H1 (cell line): ENCODE results near the gene CDT1. TPM values are rescaled to one million over a fixed set of nuclear protein-coding genes. Genes with fewer than 3 reads are reported as not detected.
A peak's percentile ranks its signal among the peaks of the same experiment; 100 is the strongest.

Experiments used
- CTCF ChIA-PET: fragments of 300-600 bp; sonication (Branson Sonifier 250); formaldehyde crosslinking; loops from one replicate; lab custom pipeline; 2021; ENCODE audit not compliant: partially characterized antibody; lab: Charles Lee
- POLR2A ChIA-PET: fragments of 300-600 bp; sonication (Branson Sonifier 250); formaldehyde crosslinking; loops from one replicate; lab custom pipeline; 2021; ENCODE audit warnings: inconsistent platforms; ENCODE audit not compliant: partially characterized antibody; lab: Charles Lee
- DNase-seq, 2 experiments: peaks; one replicate each; pipeline versions ENCODE4 v3.0.0 to v3.0.0-alpha.2; 2010 to 2022; ENCODE audit warnings: low spot score in 2 of 2, low read depth in 1 of 2, mixed read lengths in 1 of 2
- FAIRE-seq: peaks from 2 replicates; lab custom pipeline; 2011; peaks lifted over from hg19 to GRCh38; lab: Jason Lieb, UNC
- H2AFZ ChIP-seq: 2 replicates; pipeline ENCODE4 v1.8.1; 2012; ENCODE audit warnings: low read length, inconsistent platforms
- H2AK5ac ChIP-seq: 2 replicates; pipeline ENCODE4 v1.6.1; 2013; ENCODE audit warnings: low read depth, low read length
- H2BK120ac ChIP-seq: replicated peaks from 2 replicates; pipeline ENCODE3; 2013; ENCODE audit warnings: low read depth, low read length, inconsistent platforms
- H2BK12ac ChIP-seq: 2 replicates; pipeline ENCODE4 v1.6.1; 2013; ENCODE audit warnings: low read depth, low read length
- H2BK15ac ChIP-seq: 2 replicates; pipeline ENCODE4 v1.6.1; 2013; ENCODE audit warnings: low read length
- H2BK20ac ChIP-seq: 2 replicates; pipeline ENCODE4 v1.6.1; 2013; ENCODE audit warnings: low read length
- H2BK5ac ChIP-seq: 2 replicates; pipeline ENCODE4 v1.6.1; 2013; ENCODE audit warnings: low read depth, low read length
- H3K14ac ChIP-seq: 2 replicates; pipeline ENCODE4 v1.6.1; 2013; ENCODE audit warnings: inconsistent platforms; ENCODE audit not compliant: insufficient read length
- H3K18ac ChIP-seq: 2 replicates; pipeline ENCODE4 v1.6.1; 2013; ENCODE audit warnings: low read length; ENCODE audit errors: extremely low read depth
- H3K23ac ChIP-seq: 2 replicates; pipeline ENCODE4 v1.6.1; 2013; ENCODE audit warnings: inconsistent platforms; ENCODE audit not compliant: insufficient read length
- H3K23me2 ChIP-seq: 2 replicates; pipeline ENCODE4 v1.6.1; 2013; ENCODE audit warnings: low read depth, low read length
- H3K27ac ChIP-seq: 2 replicates; pipeline ENCODE4 v1.6.1; 2011; ENCODE audit warnings: low read depth, low read length, inconsistent platforms
- H3K27me3 ChIP-seq, 4 experiments: replicated peaks in 1 of 4; 1 replicate in 1 of 4; 2 replicates in 3 of 4; pipeline versions ENCODE4 v1.6.1 to v1.8.1; 2011 to 2013; ENCODE audit warnings: low read length in 3 of 4, mild to moderate bottlenecking in 3 of 4, inconsistent platforms in 2 of 4, mixed read lengths in 2 of 4, moderate library complexity in 1 of 4; ENCODE audit not compliant: control insufficient read depth in 3 of 4, insufficient read depth in 3 of 4; ENCODE audit errors: extremely low read depth in 1 of 4
- H3K36me3 ChIP-seq, 4 experiments: 2 replicates each; pipeline versions ENCODE4 v1.6.1 to v1.8.1; 2011 to 2013; ENCODE audit warnings: mild to moderate bottlenecking in 4 of 4, low read length in 3 of 4, moderate library complexity in 2 of 4, control low read depth in 1 of 4, inconsistent platforms in 1 of 4; ENCODE audit not compliant: insufficient read depth in 4 of 4, control insufficient read depth in 2 of 4
- H3K4ac ChIP-seq: replicated peaks from 2 replicates; pipeline ENCODE3; 2013; ENCODE audit warnings: low read length, low read depth, mixed read lengths, inconsistent platforms; ENCODE audit not compliant: insufficient read length
- H3K4me1 ChIP-seq, 4 experiments: replicated peaks in 1 of 4; 1 replicate in 1 of 4; 2 replicates in 3 of 4; pipeline versions ENCODE4 v1.6.1 to v1.8.1; 2011 to 2013; ENCODE audit warnings: low read length in 3 of 4, inconsistent platforms in 2 of 4, mixed read lengths in 1 of 4; ENCODE audit not compliant: insufficient read depth in 4 of 4, control insufficient read depth in 3 of 4
- H3K4me2 ChIP-seq, 2 experiments: 2 replicates each; pipeline versions ENCODE4 v1.6.1 to v1.8.1; 2011 to 2013; ENCODE audit warnings: low read depth in 2 of 2, low read length in 2 of 2, control low read depth in 1 of 2, inconsistent platforms in 1 of 2, mild to moderate bottlenecking in 1 of 2; ENCODE audit not compliant: insufficient read depth in 1 of 2
- H3K4me3 ChIP-seq, 4 experiments: fragments of 200-600, 300-600 bp in 1 of 4; sonication (generic), shearing (Covaris generic), sonication (Bioruptor Twin) in 1 of 4; 2 replicates each; pipeline versions ENCODE4 v1.5.1 to v1.8.1; 2011 to 2016; ENCODE audit warnings: low read length in 4 of 4, low read depth in 3 of 4, control low read depth in 2 of 4, inconsistent platforms in 2 of 4, mild to moderate bottlenecking in 2 of 4, mixed read lengths in 1 of 4, moderate library complexity in 1 of 4; ENCODE audit not compliant: insufficient read depth in 2 of 4; ENCODE audit errors: extremely low read depth in 1 of 4
- H3K56ac ChIP-seq: replicated peaks from 2 replicates; pipeline ENCODE3; 2013; ENCODE audit warnings: low read depth, mild to moderate bottlenecking, mixed read lengths, low read length, inconsistent platforms; ENCODE audit not compliant: insufficient read length
- H3K79me1 ChIP-seq: 2 replicates; pipeline ENCODE4 v1.6.1; 2013; ENCODE audit warnings: low read depth, low read length, control low read depth
- H3K79me2 ChIP-seq, 2 experiments: 2 replicates each; pipeline versions ENCODE4 v1.6.1 to v1.8.1; 2012 to 2013; ENCODE audit warnings: low read length in 2 of 2, mild to moderate bottlenecking in 2 of 2, inconsistent platforms in 1 of 2; ENCODE audit not compliant: insufficient read depth in 2 of 2, control insufficient read depth in 1 of 2
- H3K9ac ChIP-seq, 4 experiments: replicated peaks in 1 of 4; 1 replicate in 1 of 4; 2 replicates in 3 of 4; pipeline versions ENCODE4 v1.6.1 to v1.8.1; 2011 to 2013; ENCODE audit warnings: low read depth in 3 of 4, low read length in 3 of 4, control low read depth in 2 of 4, mild to moderate bottlenecking in 2 of 4, moderate library complexity in 2 of 4, inconsistent platforms in 1 of 4; ENCODE audit errors: extremely low read depth in 1 of 4
- H3K9me3 ChIP-seq, 2 experiments: 2 replicates each; pipeline versions ENCODE4 v1.6.1 to v1.8.1; 2012 to 2013; ENCODE audit warnings: mild to moderate bottlenecking in 2 of 2, moderate library complexity in 2 of 2, control low read depth in 1 of 2, inconsistent platforms in 1 of 2, low read depth in 1 of 2, low read length in 1 of 2, mixed read lengths in 1 of 2; ENCODE audit not compliant: insufficient read depth in 2 of 2
- H4K20me1 ChIP-seq, 2 experiments: replicated peaks in 1 of 2; 2 replicates each; pipeline versions ENCODE3 to v1.8.1; 2011 to 2013; ENCODE audit warnings: inconsistent platforms in 2 of 2, low read length in 2 of 2, mild to moderate bottlenecking in 1 of 2; ENCODE audit not compliant: insufficient read depth in 2 of 2, control insufficient read depth in 1 of 2
- H4K5ac ChIP-seq: 2 replicates; pipeline ENCODE4 v1.6.1; 2013; ENCODE audit warnings: low read length, low read depth, mixed read lengths, inconsistent platforms; ENCODE audit not compliant: insufficient read length
- H4K8ac ChIP-seq: 2 replicates; pipeline ENCODE4 v1.8.0; 2013; ENCODE audit warnings: mild to moderate bottlenecking, moderate library complexity, low read length, inconsistent platforms; ENCODE audit not compliant: insufficient read depth; ENCODE audit errors: extremely low read depth
- H4K91ac ChIP-seq: replicated peaks from 2 replicates; pipeline ENCODE3; 2013; ENCODE audit warnings: low read length, mixed read lengths, inconsistent platforms; ENCODE audit not compliant: insufficient read length
- CBX5 ChIP-seq: fragments of 300-800, 300-1000 bp; sonication (generic); IDR thresholded peaks from 2 replicates; pipeline ENCODE4 v1.7.1; 2016; ENCODE audit warnings: antibody characterized with exemption, low read length, low read depth
- MAFK ChIP-seq: IDR thresholded peaks from 2 replicates; pipeline ENCODE4 v1.6.1; 2012; ENCODE audit warnings: low read depth, mild to moderate bottlenecking, improper control_type of control experiment, low read length
- RAD21 ChIP-seq, 2 experiments: IDR thresholded peaks in 1 of 2; conservative IDR thresholded peaks in 1 of 2; 2 replicates each; pipeline ENCODE4 v1.6.1; 2011; ENCODE audit warnings: low read depth in 2 of 2, low read length in 2 of 2, improper control_type of control experiment in 1 of 2, inconsistent platforms in 1 of 2, mild to moderate bottlenecking in 1 of 2, moderate library complexity in 1 of 2
- WGBS, 2 experiments: shearing (Covaris generic) in 1 of 2; methylation state at CpG; one replicate each; pipeline versions ENCODE4 v1.1.6 to v1.1.7; 2013 to 2015; ENCODE audit warnings: low lambda C conversion rate in 2 of 2, mixed read lengths in 2 of 2, inconsistent platforms in 1 of 2, low coverage in 1 of 2, missing lambda C conversion rate in 1 of 2; ENCODE audit not compliant: insufficient replicate concordance in 2 of 2, insufficient coverage in 1 of 2, insufficient read length in 1 of 2; ENCODE audit errors: extremely low coverage in 1 of 2, missing lambda C conversion rate in 1 of 2; 5-methylcytosine and 5-hydroxymethylcytosine counted together
- polyA plus RNA-seq, 7 experiments: library from polyadenylated mRNA; depleted of rRNA in 3 of 7; stranded (reverse) in 5 of 7; unstranded in 2 of 7; fragments of >200 nt in 5 of 7; fragments of 200-250 nt in 2 of 7; gene quantifications; 1 replicate in 5 of 7; 2 replicates in 1 of 7; 4 replicates in 1 of 7; pipeline versions ENCODE4 v1.2.1 to v1.2.3, GENCODE V29; 2011 to 2013; ENCODE audit warnings: missing spikeins in 2 of 7, mixed read lengths in 2 of 7
- total RNA-seq: library from RNA; stranded (reverse); fragmentation: NEBNext Ultra II Directional; extraction: Animal tissue kit (Norgen Biotek cat#: 25700); gene quantifications from 2 replicates; pipeline ENCODE4 v1.2.1, GENCODE V29; 2021

CDT1 gene
- total and polyA plus RNA-seq, 2 of the 8 experiments (the other 6 are each of a cell fraction or from before 2014, with no cell fraction given) = 76.7 to 95.4 TPM

GRCh38 chr16:88836791-88837190 lies 33.2 kb downstream of the CDT1 start:
- Histone ChIP-seq H3K9me3 (no peaks in the 10 kb centered on the region), H2BK12ac (no peak overlapping the region), H2AFZ (no peak overlapping the region), H2BK15ac (no peak overlapping the region), H3K79me1 (no peaks in the 10 kb centered on the region), H3K4me3 (no peak overlapping the region), H3K36me3 (peaks cover 0 to 7% (median under 1%) of the 10 kb centered on the region in 4 experiments; a peak in 2 of 8 replicates), H3K4me1 (0 out of 7 replicates have a peak, but pooled peaks cover 0 to 2% (median 0%) of the 10 kb centered on the region in 4 experiments), H4K91ac (no peak overlapping the region), H3K27me3 (no peaks in the 10 kb centered on the region), H2BK5ac (no peak overlapping the region), H3K4me2 (no peak overlapping the region), H2BK120ac (no peak overlapping the region), H3K23me2 (no peaks in the 10 kb centered on the region), H3K23ac (no peak overlapping the region), H4K20me1 (no peaks in the 10 kb centered on the region), H2BK20ac (no peak overlapping the region), H3K56ac (no peak overlapping the region), H3K27ac (no peak overlapping the region), H3K14ac (no peak overlapping the region), H4K5ac (no peak overlapping the region), H3K4ac (no peak overlapping the region), H3K79me2 (no peaks in the 10 kb centered on the region), H4K8ac (peak overlapping the region; percentile 25; the same call in 1 of the 2 replicates), H2AK5ac (no peak overlapping the region), H3K9ac (no peak overlapping the region), H3K18ac (no peak overlapping the region)
- FAIRE-seq (no peak), DNase-seq (no peak)
- TF ChIP-seq RAD21 (IDR thresholded peaks at IDR 0.05 in 1 of 2, conservative IDR thresholded peaks at IDR 0.05 in 1 of 2; ENCODE audit: low read depth in 2 of 2, low read length in 2 of 2) (no peak), CBX5 (no peak), MAFK (no peak)
- ChIA-PET CTCF (no interaction called here), POLR2A (no interaction called here)
- WGBS, 2 experiments = 92% methylated on average over 17 of the region's 17 CpGs; no CpG with 5 or more reads in 1 of the 2 experiments
